Coronary artery (tissue), 2 donors: ENCODE measurements around the gene MAP3K21.

Source experiments
- DNase-seq: peaks from one replicate; pipeline ENCODE4 v3.0.0-alpha.2; 2017; ENCODE audit warnings: low spot score
- H3K27ac ChIP-seq, 2 donors: fragments of 200-600 bp; sonication (generic); one replicate each; pipeline ENCODE4 v1.5.1; 2016 to 2019
- H3K4me3 ChIP-seq: fragments of 200-600 bp; sonication (generic); 2 replicates; pipeline ENCODE4 v1.5.1; 2016; ENCODE audit warnings: mild to moderate bottlenecking, moderate library complexity
- CTCF ChIP-seq: fragments of 200-600 bp; sonication (generic); IDR thresholded peaks from one replicate; pipeline ENCODE4 v1.5.1; 2019; ENCODE audit warnings: antibody characterized with exemption

The MAP3K21 gene

GRCh38 chr1:233357595-233358397 is 30.3 kb downstream of the MAP3K21 start:
- Histone ChIP-seq H3K4me3 (no peak overlapping the region), H3K27ac (no peak overlapping the region)
- TF ChIP-seq CTCF = no peak
- DNase-seq = no peak

- Histone ChIP-seq H3K27ac (no peak overlapping the region), H3K4me3 (no peak overlapping the region)
- TF ChIP-seq CTCF = no peak
- DNase-seq = no peak
Measured at GRCh38 chr1:233359431-233359830, 31.9 kb downstream of the MAP3K21 start.

- H3K4me3 ChIP-seq = no peak overlapping the region
- H3K27ac ChIP-seq = no peak overlapping the region
- no peak for DNase-seq
Measured at GRCh38 chr1:233359905-233360304, 32.4 kb downstream of the MAP3K21 start.

GRCh38 chr1:233360525-233361102 is 33.1 kb downstream of the MAP3K21 start:
- Histone ChIP-seq H3K27ac (no peak overlapping the region), H3K4me3 (no peak overlapping the region)
- DNase-seq = no peak
- no peak for TF ChIP-seq CTCF

More at GRCh38 chr1:233359905-233360304, 32.4 kb downstream of the MAP3K21 start:
- TF ChIP-seq CTCF = no peak

- no peak for TF ChIP-seq CTCF
- no peak for DNase-seq
- H3K4me3 ChIP-seq = no peak overlapping the region
- H3K27ac ChIP-seq = no peak overlapping the region
Measured at GRCh38 chr1:233361876-233362275, 34.4 kb downstream of the MAP3K21 start.

GRCh38 chr1:233362743-233363142 is 35.2 kb downstream of the MAP3K21 start:
- DNase-seq = no peak
- H3K4me3 ChIP-seq = no peak overlapping the region
- H3K27ac ChIP-seq = no peak overlapping the region
- TF ChIP-seq CTCF = no peak

- no peak overlapping the region for H3K27ac ChIP-seq
- no peak for TF ChIP-seq CTCF
- no peak for DNase-seq
- H3K4me3 ChIP-seq = no peak overlapping the region
Measured at GRCh38 chr1:233364026-233364425, 36.5 kb downstream of the MAP3K21 start.
